DOHH2 (cell line): Measurements from ENCODE around the gene SH2B2.

ENCODE experiments used
- CTCF ChIP-seq: fragments of 200-600 bp; sonication (generic); IDR thresholded peaks from one replicate; pipeline ENCODE4 v1.5.1; 2014; ENCODE audit warnings: antibody characterized with exemption, mild to moderate bottlenecking, low read depth, low read length; ENCODE audit not compliant: poor library complexity, severe bottlenecking
- EZH2phosphoT487 ChIP-seq: fragments of 200-600 bp; sonication (generic); IDR thresholded peaks from 2 replicates; pipeline ENCODE4 v1.6.1; 2017; ENCODE audit warnings: borderline replicate concordance, mild to moderate bottlenecking, antibody characterized with exemption, low read length, moderate library complexity, mixed read lengths

GRCh38 chr7:102287111-102287980, 678 bp downstream of the SH2B2 start:
- no peak for TF ChIP-seq CTCF
- TF ChIP-seq EZH2phosphoT487, result no peak
